Activated effector memory CD4-positive, alpha-beta T cell treated with Interleukin-2 at 50 U/mL for 16 hours (primary cell): ENCODE measurements around the gene STK38L.
A peak's percentile ranks its signal among the peaks of the same experiment; 100 is the strongest.

Source experiments
- DNase-seq: peaks from one replicate; pipeline ENCODE4 v3.0.0-alpha.2; 2020

The STK38L gene

DNA sequence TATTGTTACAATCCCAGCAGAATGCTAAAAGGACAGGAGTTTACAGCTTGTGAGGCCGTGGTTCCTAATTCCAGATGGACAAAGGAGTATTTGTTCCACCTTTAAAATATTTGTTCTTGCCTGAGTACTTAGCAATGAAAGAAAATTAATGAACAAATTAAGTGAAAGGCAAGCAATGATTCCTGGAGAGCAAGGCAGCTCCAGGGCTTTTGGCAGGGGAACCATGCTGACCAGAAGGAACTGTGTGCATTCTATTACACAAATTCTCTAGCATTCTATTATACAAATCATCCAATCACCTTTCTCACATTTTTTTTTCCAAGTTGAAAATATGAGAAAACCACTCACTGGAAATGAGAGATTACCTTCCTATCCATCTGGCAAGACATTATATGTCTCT is 86.8 kb downstream of the STK38L start:
- DNase-seq: no peak

DNA sequence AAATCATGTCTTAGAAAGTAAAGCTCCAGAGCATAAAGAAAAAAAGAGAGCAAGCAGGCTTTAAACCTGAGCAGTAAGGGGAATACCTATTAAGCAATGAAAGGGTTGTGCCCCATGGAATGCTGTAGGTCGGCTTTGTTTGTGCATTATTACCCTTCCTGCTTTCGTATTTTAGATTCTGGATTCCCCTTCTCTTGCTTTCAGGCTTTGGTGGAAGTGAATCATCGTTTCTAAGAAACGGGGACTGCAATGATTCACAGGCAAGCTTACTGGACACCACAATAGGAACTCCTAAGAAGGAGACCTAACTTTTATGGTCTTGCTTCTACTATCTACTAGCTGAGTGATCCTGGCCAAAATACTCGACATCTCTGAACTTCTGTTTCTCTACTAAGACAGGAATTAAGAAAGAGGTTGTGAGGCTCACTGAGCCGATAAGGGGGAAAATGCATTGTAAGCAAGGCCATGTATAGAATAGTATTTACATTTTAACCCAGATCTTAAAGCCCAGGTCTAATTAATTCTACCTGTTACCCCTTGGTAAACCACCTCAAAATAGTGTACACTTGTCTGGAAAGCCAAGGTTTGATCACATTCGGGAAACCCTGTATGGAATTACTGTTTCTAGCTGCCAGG is 87.3 kb downstream of the STK38L start:
- no peak for DNase-seq

DNA sequence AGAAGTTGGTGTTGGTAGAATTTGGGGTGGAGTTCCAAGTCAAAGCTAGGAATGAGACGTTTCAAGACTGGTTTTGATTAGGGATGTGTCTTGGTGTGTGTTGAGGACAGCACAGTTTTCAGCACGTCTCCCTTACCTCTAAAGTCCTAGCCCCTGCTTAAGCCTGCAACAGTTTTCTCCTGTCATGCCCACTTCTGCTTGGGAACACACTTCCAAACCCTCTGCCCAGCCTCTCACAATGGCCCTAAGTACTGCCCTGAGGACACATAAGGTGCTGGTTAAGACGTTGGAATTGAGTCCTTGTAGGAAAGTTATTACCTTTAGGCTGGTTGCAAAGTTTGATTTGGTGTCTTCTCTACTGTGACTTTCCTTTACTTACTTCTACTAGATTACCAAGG is 87.8 kb downstream of the STK38L start:
- DNase-seq: no peak

DNA sequence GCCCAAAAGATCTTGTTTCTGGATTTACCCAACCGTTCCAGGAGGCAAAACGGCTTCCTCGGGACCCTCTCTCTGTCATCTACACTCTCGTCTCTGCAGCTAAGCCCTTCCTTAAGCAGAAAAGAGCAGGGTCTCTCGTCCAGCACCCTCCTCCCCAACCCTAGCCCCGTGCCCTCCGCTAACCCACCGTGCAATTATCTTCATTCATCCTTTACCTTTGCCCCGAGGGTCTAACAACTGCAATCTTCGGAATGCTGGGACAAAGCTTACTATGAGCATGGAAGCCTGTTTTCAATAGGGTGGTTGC is 88.3 kb downstream of the STK38L start:
- no peak for DNase-seq

DNA sequence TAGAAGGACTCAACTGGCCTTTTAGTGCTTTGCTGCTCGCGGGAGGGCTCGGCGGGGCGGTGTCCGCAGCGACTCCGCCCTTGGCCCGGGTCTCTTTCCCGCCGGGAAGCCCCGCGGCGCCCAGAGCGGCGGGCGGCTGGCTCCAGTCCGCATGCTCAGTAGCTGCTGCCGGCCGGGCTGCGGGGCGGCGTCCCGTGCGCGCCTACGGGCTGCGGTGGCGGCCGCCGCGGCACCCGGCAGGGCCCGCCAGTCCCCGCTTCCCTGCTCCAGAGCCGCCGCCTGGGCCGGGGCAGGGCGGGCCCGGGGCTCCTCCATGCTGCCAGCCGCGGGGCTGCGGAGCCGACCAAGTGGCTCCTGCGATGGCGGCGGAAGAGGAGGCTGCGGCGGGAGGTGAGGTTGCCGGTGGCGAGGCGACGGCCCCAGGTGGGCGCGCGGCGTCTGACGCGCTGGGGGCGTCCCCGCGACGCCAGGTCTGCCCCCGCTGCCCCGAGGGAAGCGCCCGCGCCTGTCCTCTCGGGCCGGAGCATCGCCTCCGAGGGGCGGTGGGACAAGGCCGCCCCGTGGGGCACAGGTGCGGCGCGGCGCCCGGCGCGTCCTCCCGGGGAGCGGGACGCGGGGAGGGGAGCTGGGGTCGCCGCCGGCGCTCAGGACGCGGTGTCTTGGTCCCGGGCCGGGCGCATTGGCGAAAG is 88.8 kb downstream of the STK38L start, which contains the start of gene BMAL2:
TSS of gene BMAL2 (plus strand) at position 123 of the 689 bp plus-strand sequence. CDS start at position 360, 237 bp downstream.
- peak; percentile 2 for DNase-seq

DNA sequence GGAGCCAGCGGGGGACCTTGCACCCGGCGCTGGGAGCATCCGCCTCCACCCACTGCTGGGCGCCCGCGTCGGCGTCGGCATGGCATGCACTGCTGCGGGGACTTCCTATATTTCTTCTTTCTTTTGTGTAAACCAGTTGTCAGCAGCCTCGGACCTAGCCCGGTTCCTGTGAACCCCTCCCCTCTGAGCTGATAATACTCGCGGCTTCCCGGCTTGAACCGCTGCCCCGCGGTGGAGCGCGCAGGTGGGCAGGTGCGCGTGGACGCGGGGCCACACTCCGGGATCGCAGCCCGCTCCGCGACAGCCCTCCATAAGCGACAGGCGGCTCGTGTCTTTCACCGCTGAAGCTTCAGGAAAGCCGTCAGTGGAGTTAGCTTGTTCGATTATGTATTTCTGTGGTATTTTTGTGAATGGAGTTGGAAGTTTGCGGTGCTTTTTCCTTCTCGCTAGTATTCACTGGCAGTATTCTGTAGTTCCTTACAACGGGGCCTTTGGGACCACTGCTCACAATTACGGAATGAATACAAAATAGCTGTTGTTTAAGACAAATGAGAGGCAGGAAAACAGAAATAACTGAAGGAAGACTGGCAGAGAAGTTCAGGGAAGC is 89.4 kb downstream of the STK38L start:
- peak; percentile 5 for DNase-seq

DNA sequence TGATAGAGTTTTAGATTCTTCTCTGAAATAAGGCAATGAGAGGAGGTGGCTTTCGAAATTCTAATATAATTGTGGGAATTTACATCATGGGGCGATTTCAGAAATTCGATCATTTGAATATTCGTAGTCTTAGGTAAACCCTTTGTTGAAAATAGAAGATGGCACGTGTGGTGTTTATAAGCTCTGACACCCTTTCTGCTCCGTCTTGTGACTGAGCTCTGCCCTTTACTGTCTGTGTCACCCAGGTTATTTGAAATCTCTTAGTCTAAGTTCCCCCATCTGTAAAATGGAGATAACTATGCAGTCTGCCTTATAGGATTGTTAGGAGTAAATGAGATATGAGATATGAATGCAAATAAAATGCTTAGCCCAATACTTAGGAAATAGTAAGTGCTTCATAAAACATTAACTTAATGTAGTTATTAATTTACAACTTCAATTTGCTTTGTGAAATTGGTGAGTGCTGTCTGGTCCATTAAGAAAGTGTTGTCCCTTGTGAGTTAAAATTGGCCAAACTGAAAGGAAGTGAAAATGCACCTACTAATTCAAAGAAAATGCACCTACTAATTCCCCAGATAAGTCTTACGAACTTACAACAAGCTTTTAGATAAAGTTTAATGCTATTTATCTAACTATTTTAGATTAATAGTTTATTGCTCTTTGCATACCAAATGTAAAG is 90.1 kb downstream of the STK38L start:
- DNase-seq: no peak

DNA sequence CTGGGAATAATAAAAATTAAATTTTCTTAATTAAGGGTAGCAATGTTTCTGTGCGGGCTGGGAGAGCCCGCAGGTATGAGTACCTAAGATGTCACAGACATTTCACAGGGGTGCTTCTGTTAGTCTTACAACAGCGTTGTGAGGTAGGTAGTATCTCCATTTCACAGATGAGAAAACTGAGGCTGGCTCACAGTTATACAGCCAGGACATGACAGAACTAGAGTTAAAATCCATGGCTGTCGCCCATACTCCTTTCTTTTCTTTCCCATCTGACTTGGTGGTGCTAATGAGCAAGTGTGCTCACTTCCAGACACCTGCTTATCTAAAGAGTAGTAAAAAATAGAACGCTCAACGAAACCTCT is 90.6 kb downstream of the STK38L start:
- no peak for DNase-seq

DNA sequence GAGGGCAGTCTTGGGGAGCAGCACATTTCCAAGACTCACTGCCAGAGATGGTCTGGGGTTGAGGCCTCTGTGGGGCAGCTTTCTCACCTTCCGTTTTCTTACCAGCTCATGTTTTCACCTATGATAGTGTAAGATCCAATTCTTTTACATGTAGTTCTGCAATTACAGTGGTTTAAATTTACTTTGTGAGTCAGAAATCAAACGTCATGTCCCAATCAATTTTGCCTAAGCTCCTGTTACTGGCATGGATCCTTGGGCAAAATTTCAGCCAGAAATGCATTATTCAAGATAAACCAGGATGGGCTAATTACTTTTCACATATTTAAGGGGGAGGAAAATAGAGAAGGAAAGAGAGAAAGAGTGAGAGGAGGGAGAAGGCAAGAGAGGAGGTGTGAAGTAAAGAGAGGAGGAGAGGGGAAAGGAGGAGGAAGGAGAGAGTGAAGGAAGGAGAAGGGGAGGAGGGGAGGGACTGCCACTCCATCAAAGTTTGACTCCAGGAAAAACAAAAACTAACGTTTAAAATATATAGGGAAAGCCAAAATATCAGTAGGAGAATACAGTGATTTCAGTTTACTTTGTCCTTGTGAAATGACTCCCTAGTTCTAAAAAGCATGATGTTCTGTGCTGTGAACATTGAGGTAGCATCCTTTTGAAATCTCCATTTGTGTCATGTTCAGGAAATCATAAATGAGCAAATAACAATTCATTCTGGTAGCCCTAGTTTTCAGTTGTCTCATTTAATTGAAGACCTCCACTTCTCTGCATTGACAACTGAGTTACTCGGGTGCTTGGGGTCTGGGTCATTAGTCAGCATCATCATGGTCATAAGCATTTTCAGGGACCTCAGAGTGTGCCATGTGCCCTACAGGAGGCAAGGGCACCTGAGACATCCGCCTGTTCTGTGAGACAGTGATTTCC is 91.5 kb downstream of the STK38L start:
- no peak for DNase-seq

DNA sequence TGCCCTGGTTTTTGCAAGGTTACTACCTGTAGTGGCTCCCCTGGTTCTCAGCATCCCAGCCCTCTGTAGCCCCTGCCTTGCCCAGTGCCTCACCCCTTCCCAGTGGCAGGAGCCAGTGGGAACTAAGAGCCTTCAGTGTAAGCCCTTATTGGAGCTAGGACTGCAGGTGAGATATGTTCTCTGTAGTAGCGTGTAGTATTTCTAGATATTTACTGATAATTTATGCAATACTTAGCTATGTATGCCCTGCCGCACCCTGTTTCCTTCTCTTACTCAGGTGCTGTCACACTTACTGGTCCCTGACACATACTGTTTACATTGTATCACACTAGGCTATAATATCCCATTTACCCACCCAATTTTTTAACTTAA is 92.2 kb downstream of the STK38L start:
- no peak for DNase-seq

DNA sequence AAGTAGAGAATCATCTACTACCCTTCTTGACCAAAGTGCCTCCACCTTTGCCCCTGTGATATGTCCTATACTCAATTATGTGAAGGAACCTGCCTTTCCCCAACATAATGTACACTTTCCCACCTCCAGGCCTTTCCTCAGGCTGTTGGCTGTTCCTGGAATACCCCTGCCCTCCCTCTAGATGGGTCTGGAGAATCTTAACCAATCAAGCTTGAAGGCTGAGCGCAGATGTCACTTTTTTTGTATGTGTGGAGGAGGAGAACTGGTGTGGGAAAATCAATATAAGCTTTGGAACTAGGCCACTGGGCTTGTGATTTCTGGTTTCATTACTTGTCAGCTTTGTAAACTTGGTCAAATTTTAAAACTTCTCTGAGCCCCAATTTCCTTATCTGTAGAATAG is 93.3 kb downstream of the STK38L start:
- no peak for DNase-seq

DNA sequence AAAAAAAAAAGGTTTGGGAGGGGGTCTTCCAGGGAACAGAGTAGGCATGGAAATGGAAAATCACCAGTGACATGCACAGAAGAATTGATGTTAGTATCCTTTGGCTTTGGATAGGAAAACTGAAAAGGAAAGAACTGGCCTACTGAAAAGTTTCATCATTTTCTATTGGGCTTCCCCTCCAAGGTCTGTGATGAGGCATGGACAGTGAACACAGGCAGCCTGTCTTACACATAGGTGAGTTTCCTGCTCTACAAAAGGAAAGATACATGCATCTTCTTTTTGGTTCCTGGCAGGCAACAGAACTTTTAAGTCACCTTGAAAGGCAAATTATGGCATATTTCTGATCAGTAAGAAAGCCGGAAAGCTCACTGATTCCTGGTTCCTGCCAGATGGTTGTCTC is 94.4 kb downstream of the STK38L start:
- no peak for DNase-seq

DNA sequence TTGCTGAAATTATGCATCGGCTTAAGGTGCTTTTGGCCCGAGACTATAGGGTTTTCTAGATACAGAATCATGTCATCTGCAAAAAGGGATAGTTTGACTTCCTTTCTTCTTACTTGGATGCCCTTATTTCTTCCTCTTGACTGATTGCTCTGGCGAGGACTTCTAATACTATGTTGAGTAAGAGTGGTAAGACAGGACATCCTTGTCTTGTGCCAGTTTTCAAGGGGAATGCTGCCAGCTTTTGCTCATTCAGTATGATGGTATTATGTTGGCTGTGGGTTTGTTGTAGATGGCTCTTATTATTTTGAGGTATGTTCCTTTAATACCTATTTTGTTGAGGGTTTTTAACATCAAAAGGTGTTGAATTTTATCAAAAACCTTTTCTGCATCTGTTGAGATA is 96.9 kb downstream of the STK38L start:
- DNase-seq: no peak

DNA sequence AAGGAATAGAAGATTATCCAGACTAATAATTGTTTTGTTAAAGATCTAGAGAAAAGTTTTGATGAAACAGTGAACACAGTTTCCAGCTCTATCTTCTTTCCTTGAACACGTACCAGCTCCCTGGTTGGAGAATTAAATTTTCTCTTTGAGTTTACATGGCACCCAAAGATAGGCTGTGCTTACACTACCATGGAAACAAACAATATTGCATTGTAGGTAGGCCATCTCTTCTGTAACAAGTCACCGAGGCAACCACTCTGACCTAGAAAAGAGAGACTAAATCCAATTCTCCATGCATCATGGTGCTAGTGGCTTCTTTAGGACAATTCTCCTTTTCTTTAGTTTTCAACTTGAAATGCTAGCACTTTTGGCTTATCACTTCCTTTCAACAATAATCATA is 98.5 kb downstream of the STK38L start:
- DNase-seq: no peak

DNA sequence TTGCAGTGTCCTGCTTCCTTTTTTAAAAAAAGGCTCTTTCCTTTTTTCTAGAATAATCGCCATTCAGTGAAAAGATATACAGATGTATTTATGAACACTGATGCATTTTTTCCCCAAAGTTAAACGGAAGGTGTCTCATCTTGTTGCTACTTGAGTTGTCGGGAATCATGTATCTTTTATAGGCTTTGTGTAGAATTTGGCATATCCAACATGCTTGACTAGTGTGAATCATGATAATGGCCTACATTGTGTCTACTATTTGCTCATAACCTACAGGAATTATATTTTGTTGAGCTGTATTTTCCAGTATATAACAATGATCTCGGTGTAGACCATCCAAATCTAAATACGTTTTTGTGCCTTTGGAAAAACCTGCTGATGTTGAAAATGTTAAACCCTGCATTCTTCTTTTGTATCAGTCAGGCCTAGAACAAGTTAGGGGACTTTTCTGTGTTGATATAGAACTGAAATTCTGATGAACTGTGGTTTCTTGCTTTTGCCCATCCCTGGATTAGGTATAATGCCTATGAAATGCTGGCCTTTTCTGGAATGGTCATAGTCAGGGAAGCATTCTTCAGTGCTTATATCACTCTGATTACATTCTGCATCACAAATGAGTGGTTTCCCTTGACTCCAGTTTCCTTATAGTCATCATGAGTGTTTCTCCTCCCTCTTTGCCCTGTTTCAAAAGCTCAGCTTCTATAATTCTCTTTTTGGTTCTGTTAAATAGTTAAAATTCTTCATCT is 99.3 kb downstream of the STK38L start:
- no peak for DNase-seq

DNA sequence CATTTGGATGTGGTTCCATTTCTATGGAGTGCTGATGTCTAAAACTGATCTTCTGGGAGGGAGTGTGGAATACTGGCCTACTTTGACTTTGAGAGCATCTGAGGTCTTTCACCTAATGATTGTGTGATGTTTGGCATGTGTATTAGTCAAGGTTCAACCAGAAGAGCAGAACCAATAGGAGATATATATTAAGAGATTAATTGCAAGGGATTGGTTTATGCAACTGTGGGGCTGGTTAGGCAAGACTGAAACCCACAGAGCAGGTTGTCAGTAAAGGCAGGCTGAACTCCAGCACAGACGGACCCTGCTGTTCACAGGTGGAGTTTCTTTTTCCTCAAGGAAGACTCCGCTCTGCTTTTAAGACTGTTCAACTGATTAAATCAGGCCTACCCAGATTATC is 100.2 kb downstream of the STK38L start:
- DNase-seq: no peak

DNA sequence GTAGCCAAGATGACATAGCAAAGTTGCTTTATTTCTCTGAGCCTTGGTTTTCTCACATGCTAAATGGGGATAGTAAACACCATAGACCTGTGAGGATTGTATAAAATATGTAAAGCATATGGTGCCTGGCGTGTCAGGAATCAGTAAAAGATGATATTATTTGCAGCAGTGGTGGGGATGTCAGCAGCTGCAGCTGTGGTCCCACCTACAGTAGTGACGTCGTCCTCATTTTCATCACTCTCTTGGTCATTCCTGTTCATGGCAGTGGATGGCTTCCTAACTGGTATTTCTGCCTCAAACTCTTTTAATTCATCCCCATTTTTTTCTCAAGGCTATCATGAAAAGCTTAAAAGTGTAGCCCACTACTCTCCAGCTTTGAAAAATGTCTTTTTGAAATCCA is 100.7 kb downstream of the STK38L start:
- no peak for DNase-seq

DNA sequence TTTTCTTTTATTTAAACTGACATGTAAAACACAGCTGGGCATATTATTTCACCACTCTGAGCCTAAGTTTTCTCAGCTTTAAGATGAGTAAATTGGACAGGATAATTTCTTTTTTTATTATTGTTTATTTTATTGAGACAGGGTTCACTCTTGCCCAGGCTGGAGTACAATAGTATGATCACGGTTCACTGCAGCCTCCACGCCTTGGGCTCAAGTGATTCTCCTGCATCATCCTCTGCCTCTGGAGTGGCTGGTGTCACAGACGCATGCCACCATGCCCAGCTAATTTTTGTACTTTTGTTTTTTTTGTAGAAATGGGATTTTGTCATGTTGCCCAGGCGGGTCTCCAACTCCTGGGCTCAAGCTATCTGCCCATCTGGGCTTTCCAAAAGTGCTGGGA is 101.3 kb downstream of the STK38L start:
- no peak for DNase-seq

DNA sequence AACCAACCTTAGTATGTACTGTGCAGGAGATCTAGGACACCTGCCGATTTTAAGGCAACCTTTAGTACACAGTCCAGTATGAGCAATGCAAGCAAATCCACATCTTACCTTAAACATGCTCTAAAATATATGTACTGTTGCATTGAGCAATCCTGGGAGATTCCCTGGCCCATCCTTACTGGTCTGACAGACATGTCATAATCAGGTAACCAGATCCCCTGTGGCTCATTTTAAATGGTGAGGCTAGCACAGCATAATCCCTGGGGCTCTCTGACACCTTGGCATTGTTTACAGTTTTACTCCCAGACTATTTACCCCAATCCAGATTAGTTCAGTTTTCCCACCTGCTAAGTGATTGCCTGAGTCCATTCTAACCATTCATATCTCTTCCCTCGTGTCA is 103.7 kb downstream of the STK38L start:
- no peak for DNase-seq

DNA sequence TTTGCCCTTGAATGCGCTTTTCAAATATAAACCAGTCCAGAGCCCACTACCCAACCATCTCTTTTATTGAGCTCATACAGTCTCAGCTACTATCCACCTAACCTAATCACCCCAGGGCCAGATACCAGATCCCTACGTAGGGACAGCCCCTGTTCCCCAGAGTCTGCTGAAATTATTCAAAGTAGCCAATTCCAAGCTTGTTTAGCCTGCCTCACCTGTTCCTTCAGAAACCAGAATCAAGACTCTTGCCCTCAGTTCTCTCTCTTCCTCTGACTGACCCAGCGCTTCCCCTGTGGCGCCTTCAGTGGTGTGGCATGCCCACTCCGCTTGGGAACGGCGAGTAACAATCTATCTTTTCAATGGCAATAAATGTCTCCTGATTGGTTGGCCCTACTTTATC is 107.4 kb downstream of the STK38L start:
- DNase-seq: no peak

DNA sequence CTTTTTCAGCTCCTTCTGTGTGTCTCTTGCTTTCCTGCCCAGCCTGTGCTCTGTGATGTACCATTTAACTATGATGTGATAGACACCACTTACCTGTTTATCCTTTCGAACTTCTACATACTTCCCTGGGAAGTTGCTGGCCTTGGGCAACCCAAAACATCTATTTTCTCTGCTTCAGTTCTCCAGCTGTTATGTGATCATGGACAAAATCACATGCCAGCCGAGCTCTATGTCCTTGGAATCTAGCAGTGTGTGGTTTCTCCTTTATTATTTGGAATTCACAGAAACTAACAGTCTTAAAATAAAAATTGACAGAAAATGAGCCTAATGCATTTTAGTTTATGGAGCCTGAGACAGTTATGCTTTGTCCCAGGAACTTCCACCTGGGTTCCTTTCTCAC is 111.4 kb downstream of the STK38L start:
- no peak for DNase-seq

DNA sequence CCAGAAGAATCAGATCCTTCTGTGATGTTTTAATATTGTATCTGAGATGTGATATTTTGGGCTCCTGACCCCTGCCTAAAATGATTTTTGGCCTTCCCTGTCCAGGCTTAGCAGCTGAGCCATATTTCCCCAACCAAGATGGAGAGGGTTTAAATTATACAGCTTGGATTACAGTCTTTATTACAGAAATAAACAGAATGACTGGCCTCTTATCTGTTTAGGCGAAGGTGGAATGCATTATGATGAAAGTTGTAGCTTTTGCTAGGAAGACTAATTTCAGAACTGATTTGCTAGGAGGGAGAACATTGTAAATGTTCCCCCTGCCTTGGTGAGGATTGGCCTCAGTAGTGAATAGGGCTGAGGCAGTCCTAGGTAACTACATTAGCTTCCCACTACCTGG is 111.9 kb downstream of the STK38L start:
- no peak for DNase-seq
